Gastrocnemius medialis (tissue), 4 donors: Measurements from ENCODE around the gene RING1. TPM values are rescaled to one million over a fixed set of nuclear protein-coding genes. Genes with fewer than 3 reads are reported as not detected.

Experiments used
- ATAC-seq, 2 donors: fragments of 150-250 bp; one replicate each; pipeline ENCODE4 v1.9.1; 2016
- DNase-seq, 2 donors: peaks; one replicate each; pipeline ENCODE4 v3.0.0-alpha.2; 2019
- H3K27ac ChIP-seq, 4 donors: fragments of 200-600 bp; sonication (generic); 1 replicate in 1 of 4; 2 replicates in 3 of 4; pipeline ENCODE4 v1.5.1; 2016 to 2018; ENCODE audit warnings: mild to moderate bottlenecking in 2 of 4, moderate library complexity in 1 of 4
- H3K27me3 ChIP-seq, 3 donors: fragments of 200-600 bp; sonication (generic) in 2 of 3; 1 replicate in 1 of 3; 2 replicates in 2 of 3; pipeline versions ENCODE4 v1.5.1 to v1.6.0; 2016 to 2019; ENCODE audit warnings: mild to moderate bottlenecking in 1 of 3, moderate library complexity in 1 of 3
- H3K36me3 ChIP-seq, 2 donors: fragments of 200-600 bp; sonication (generic) in 1 of 2; one replicate each; pipeline ENCODE4 v1.5.1; 2017 to 2018
- H3K4me1 ChIP-seq, 2 donors: fragments of 200-600 bp; sonication (generic) in 1 of 2; one replicate each; pipeline ENCODE4 v1.5.1; 2016 to 2017; ENCODE audit warnings: mild to moderate bottlenecking in 2 of 2
- H3K4me3 ChIP-seq, 4 donors: fragments of 200-600 bp; sonication (generic) in 3 of 4; 1 replicate in 1 of 4; 2 replicates in 3 of 4; pipeline ENCODE4 v1.5.1; 2016 to 2019; ENCODE audit warnings: mild to moderate bottlenecking in 2 of 4
- H3K9me3 ChIP-seq, 3 donors: fragments of 200-600 bp; sonication (generic) in 2 of 3; 1 replicate in 1 of 3; 2 replicates in 2 of 3; pipeline ENCODE4 v1.5.1; 2016 to 2019
- CTCF ChIP-seq, 5 experiments: fragments of 450-650 bp in 3 of 5; fragments of 200-600 bp in 2 of 5; sonication (generic) in 2 of 5; IDR thresholded peaks in 4 of 5; conservative IDR thresholded peaks in 1 of 5; 1 replicate in 4 of 5; 2 replicates in 1 of 5; pipeline ENCODE4 v1.5.1; 2016 to 2019; ENCODE audit warnings: antibody characterized with exemption in 5 of 5, mild to moderate bottlenecking in 3 of 5, moderate library complexity in 3 of 5
- POLR2A ChIP-seq, 2 donors: fragments of 450-650 bp; IDR thresholded peaks; one replicate each; pipeline ENCODE4 v1.6.1; 2017; ENCODE audit warnings: antibody characterized with exemption in 2 of 2, mild to moderate bottlenecking in 2 of 2, moderate library complexity in 2 of 2
- in situ Hi-C, 4 donors: fragments of 200-750 bp; cut with MboI; loops; one replicate each; pipeline versions ENCODE4 v1.15.0 to v1.8.0; 2017; ENCODE audit warnings: low sequenced_read_pairs in 4 of 4
- intact Hi-C: fragments of 100-400 bp; cut with DNase I; formaldehyde crosslinking; loops from one replicate; pipeline ENCODE4 v1.15.1; 2023; ENCODE audit warnings: low total_unique reads
- total RNA-seq, 4 donors: library from RNA; depleted of rRNA; stranded (reverse); fragments of >200 nt; gene quantifications; one replicate each; pipeline versions ENCODE4 v1.1.0 to v1.2.3, GENCODE V29; 2016

RING1 gene
- total RNA-seq, 4 donors from 2014 or later = 7.4 to 16.3 (median 12.1) TPM

- no peak for TF ChIP-seq CTCF (IDR thresholded peaks at IDR 0.05 in 4 of 5, conservative IDR thresholded peaks at IDR 0.05 in 1 of 5)
Measured at GRCh38 chr6:33194431-33194979, 13.8 kb upstream of the RING1 start.

DNA sequence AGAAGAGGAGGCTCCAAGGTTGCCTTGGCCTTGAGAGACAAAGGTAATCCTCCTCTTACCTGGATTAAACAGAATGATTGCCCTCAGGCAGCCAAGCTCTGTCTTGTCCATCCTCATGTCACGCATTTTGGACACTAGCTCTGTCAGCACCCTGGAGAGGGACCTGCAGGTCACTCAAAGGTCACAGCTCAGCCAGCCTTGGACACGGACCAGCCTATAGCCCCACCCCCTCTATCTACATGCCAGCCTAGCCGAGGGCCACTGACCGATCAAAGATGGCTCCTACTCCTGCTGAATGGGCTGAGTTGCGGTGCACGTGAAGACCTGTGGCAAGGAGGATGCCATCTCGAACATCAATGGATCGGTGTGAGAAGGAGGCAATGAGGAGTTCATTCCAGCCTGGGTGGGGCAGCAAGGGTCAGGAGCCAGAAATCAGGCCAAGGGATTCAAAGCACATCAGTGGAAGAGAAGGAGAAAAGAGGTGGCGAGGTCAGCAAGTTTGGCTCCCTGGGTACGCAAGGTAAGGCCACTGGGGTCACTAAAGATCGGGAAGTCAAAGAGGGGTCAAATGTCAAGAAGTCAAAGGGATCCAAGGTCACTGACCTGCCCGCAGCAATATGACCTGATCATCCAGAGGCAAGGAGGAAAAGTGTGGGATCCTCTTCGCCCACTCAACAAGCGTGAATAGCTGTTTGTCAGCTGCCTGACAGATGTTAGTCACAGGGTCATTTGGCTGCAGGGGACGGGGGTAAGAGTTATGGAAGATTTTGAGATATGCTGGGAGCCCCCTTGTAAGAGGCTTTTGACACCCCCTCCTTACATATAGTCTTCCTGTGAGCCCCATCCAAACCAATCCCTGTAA, 12.8 kb upstream of the RING1 start:
- no peak for TF ChIP-seq POLR2A (IDR thresholded peaks at IDR 0.05)
- no peak for TF ChIP-seq CTCF (IDR thresholded peaks at IDR 0.05 in 4 of 5, conservative IDR thresholded peaks at IDR 0.05 in 1 of 5)
- ATAC-seq (no peak), DNase-seq (no peak)
- intact Hi-C loops = loop anchor here (2.0 kb wide), 1 partner anchor 77 kb away; no protein-coding TSS in a partner anchor
- no peaks in the 10 kb centered on the region for H3K27me3 ChIP-seq
- peaks cover 0 to 30% of the 10 kb centered on the region in 2 donors for H3K36me3 ChIP-seq
- peaks cover 37 to 38% of the 10 kb centered on the region in 2 donors for H3K4me1 ChIP-seq
- no peak overlapping the region for H3K27ac ChIP-seq
- H3K4me3 ChIP-seq = no peak overlapping the region
- no peaks in the 10 kb centered on the region for H3K9me3 ChIP-seq
- in situ Hi-C loops = loop anchor here in 1 of 4 donors (10.0 kb wide), 1 partner anchor 49 kb away; no protein-coding TSS in a partner anchor

More at GRCh38 chr6:33194431-33194979, 13.8 kb upstream of the RING1 start:
- Histone ChIP-seq H3K4me1 (peaks cover 35 to 36% of the 10 kb centered on the region in 2 donors), H3K9me3 (no peaks in the 10 kb centered on the region), H3K4me3 (no peak overlapping the region), H3K27me3 (no peaks in the 10 kb centered on the region), H3K27ac (no peak overlapping the region), H3K36me3 (peaks cover 0 to 30% of the 10 kb centered on the region in 2 donors)
- in situ Hi-C loops = loop anchor here in 1 of 4 donors (10.0 kb wide), 1 partner anchor 50 kb away; no protein-coding TSS in a partner anchor
- intact Hi-C loops = no loop called here
- DNase-seq (no peak), ATAC-seq (no peak)

- Histone ChIP-seq H3K27me3 (no peaks in the 10 kb centered on the region), H3K36me3 (peaks cover 0 to 39% of the 10 kb centered on the region in 2 donors), H3K9me3 (no peaks in the 10 kb centered on the region), H3K4me1 (peaks cover 36 to 37% of the 10 kb centered on the region in 2 donors), H3K4me3 (no peak overlapping the region), H3K27ac (peak overlapping the region in 3 of 4 donors; percentile 37 to 65 (median 43))
- DNase-seq = peak in 1 of 2 donors; percentile 51
- peak; percentile 38 to 76 (median 62) for TF ChIP-seq CTCF (IDR thresholded peaks at IDR 0.05 in 4 of 5, conservative IDR thresholded peaks at IDR 0.05 in 1 of 5)
- TF ChIP-seq POLR2A (IDR thresholded peaks at IDR 0.05) = no peak
- in situ Hi-C loops = loop anchor here in 1 of 4 donors (10.0 kb wide), 1 partner anchor 47 kb away; no protein-coding TSS in a partner anchor
- ATAC-seq = peak in 1 of 2 donors; percentile 41
- intact Hi-C loops = loop anchor here (1.0 to 2.0 kb wide), 2 partner anchors 36 to 79 kb away; no protein-coding TSS in a partner anchor
Measured at GRCh38 chr6:33197431-33198048, 10.8 kb upstream of the RING1 start.

GRCh38 chr6:33198159-33198852, 10.0 kb upstream of the RING1 start:
- DNase-seq (no peak), ATAC-seq (no peak)
- H3K27ac ChIP-seq = peak overlapping the region in 3 of 4 donors; percentile 36 to 65 (median 37)
- no peaks in the 10 kb centered on the region for H3K9me3 ChIP-seq
- in situ Hi-C loops (loop anchor here in 1 of 4 donors (10.0 kb wide), 1 partner anchor 46 kb away; no protein-coding TSS in a partner anchor), intact Hi-C loops (no loop called here)
- TF ChIP-seq POLR2A (IDR thresholded peaks at IDR 0.05) = no peak
- TF ChIP-seq CTCF (IDR thresholded peaks at IDR 0.05 in 4 of 5, conservative IDR thresholded peaks at IDR 0.05 in 1 of 5) = no peak
- H3K4me1 ChIP-seq = peaks cover 35 to 37% of the 10 kb centered on the region in 2 donors
- no peaks in the 10 kb centered on the region for H3K27me3 ChIP-seq
- no peak overlapping the region for H3K4me3 ChIP-seq
- H3K36me3 ChIP-seq = peaks cover 0 to 46% of the 10 kb centered on the region in 2 donors
